Measurements from ENCODE around the gene CD53. TPM values are rescaled to one million over a fixed set of nuclear protein-coding genes. Genes with fewer than 3 reads are reported as not detected.
"Not testable (repeated sequence)": the region's sequence is repeated elsewhere in the genome, so short reads cannot be mapped to it uniquely, and the experiment has no call there.

CD53 gene
- 1,000 to 10,000 TPM; 1,145 to 1,609 (median 1,337) TPM for polyA plus RNA-seq (ENCODE audit: low read depth in 6 of 6)

- Mint-ChIP-seq H3K4me3 (peak within 1 kb of the TSS; percentile 87 to 98 (median 97)), H3K9me3 (peaks cover 0 to 2% (median 0%) of the 10 kb centered on the region in 7 donors), H3K36me3 (peaks cover 33 to 35% of the 10 kb centered on the region in 2 donors), H3K4me1 (peaks cover 62 to 71% (median 65%) of the 10 kb centered on the region in 3 donors), H3K27me3 (no peaks in the 10 kb centered on the region), H3K27ac (peak within 1 kb of the TSS; percentile 96 to 99 (median 98))
- DNase-seq: peak; percentile 86
- peak; percentile 80 to 83 for ATAC-seq (ENCODE audit: low read depth in 2 of 2)
These were observed at the start of gene CD53 for GRCh38 chr1:110872745-110873720. TSS of gene CD53 (plus strand) at chr1:110873148. CDS start at chr1:110891409, 18,261 bp downstream.

- ATAC-seq (ENCODE audit: low read depth in 2 of 2) (no peak), DNase-seq (no peak)
- H3K9me3 Mint-ChIP-seq: peaks cover 0 to 5% (median 0%) of the 10 kb centered on the region in 7 donors
- H3K4me3 Mint-ChIP-seq: no peak overlapping the region
- H3K27ac Mint-ChIP-seq: no peak overlapping the region
- peaks cover 11 to 26% (median 22%) of the 10 kb centered on the region in 3 donors for H3K4me1 Mint-ChIP-seq
- H3K36me3 Mint-ChIP-seq: peaks cover 0 to 6% of the 10 kb centered on the region in 2 donors
- H3K27me3 Mint-ChIP-seq: no peaks in the 10 kb centered on the region
These were observed 48.8 kb upstream of the CD53 start for GRCh38 chr1:110824192-110824591.

GRCh38 chr1:110829955-110830553 is 42.9 kb upstream of the CD53 start:
- H3K36me3 Mint-ChIP-seq: peaks cover 0 to 4% of the 10 kb centered on the region in 2 donors
- H3K4me1 Mint-ChIP-seq: peaks cover 17 to 25% (median 24%) of the 10 kb centered on the region in 3 donors
- no peak overlapping the region for H3K4me3 Mint-ChIP-seq
- DNase-seq: peak; percentile 49
- no peaks in the 10 kb centered on the region for H3K27me3 Mint-ChIP-seq
- H3K27ac Mint-ChIP-seq: peak overlapping the region in 3 of 6 donors; percentile 16 to 67 (median 64)
- peaks cover 0 to 4% (median 0%) of the 10 kb centered on the region in 7 donors for H3K9me3 Mint-ChIP-seq
- ATAC-seq (ENCODE audit: low read depth in 2 of 2): peak; percentile 70 to 93

- not testable (repeated sequence) for ATAC-seq (ENCODE audit: low read depth in 2 of 2); H3K27me3 Mint-ChIP-seq; DNase-seq; H3K36me3 Mint-ChIP-seq; H3K9me3 Mint-ChIP-seq; H3K27ac Mint-ChIP-seq; H3K4me3 Mint-ChIP-seq
- H3K4me1 Mint-ChIP-seq: peaks cover 7 to 10% (median 8%) of the 10 kb centered on the region in 3 donors
These were observed 39.2 kb upstream of the CD53 start for GRCh38 chr1:110833779-110834178.

- Mint-ChIP-seq H3K27ac (peak overlapping the region in 1 of 6 donors; percentile 51), H3K4me3 (no peak overlapping the region), H3K4me1 (peaks cover 7 to 16% (median 11%) of the 10 kb centered on the region in 3 donors), H3K27me3 (peaks cover 0 to 4% (median 0%) of the 10 kb centered on the region in 3 donors), H3K36me3 (no peaks in the 10 kb centered on the region), H3K9me3 (peaks cover 0 to 5% (median 2%) of the 10 kb centered on the region in 7 donors)
- ATAC-seq (ENCODE audit: low read depth in 2 of 2) (no peak), DNase-seq (no peak)
These were observed 26.1 kb upstream of the CD53 start for GRCh38 chr1:110846861-110847260.

- no peak for DNase-seq
- Mint-ChIP-seq H3K9me3 (peaks cover 0 to 1% (median 0%) of the 10 kb centered on the region in 7 donors), H3K4me1 (peaks cover 12 to 24% (median 23%) of the 10 kb centered on the region in 3 donors), H3K27me3 (peaks cover 0 to 4% (median 0%) of the 10 kb centered on the region in 3 donors), H3K4me3 (no peak overlapping the region), H3K27ac (no peak overlapping the region), H3K36me3 (no peaks in the 10 kb centered on the region)
- no peak for ATAC-seq (ENCODE audit: low read depth in 2 of 2)
These were observed 22.8 kb upstream of the CD53 start for GRCh38 chr1:110850145-110850544.

GRCh38 chr1:110850627-110851026 is 22.3 kb upstream of the CD53 start:
- ATAC-seq (ENCODE audit: low read depth in 2 of 2) (no peak), DNase-seq (no peak)
- Mint-ChIP-seq H3K36me3 (no peaks in the 10 kb centered on the region), H3K27me3 (peaks cover 0 to 4% (median 0%) of the 10 kb centered on the region in 3 donors), H3K4me1 (peaks cover 12 to 24% (median 24%) of the 10 kb centered on the region in 3 donors), H3K9me3 (peaks cover 0 to 1% (median 0%) of the 10 kb centered on the region in 7 donors), H3K4me3 (no peak overlapping the region), H3K27ac (peak overlapping the region in 2 of 6 donors; percentile 27 to 55)

- Mint-ChIP-seq H3K4me3 (no peak overlapping the region), H3K36me3 (no peaks in the 10 kb centered on the region), H3K27ac (peak overlapping the region in 1 of 6 donors; percentile 88), H3K4me1 (peaks cover 15 to 33% (median 33%) of the 10 kb centered on the region in 3 donors), H3K27me3 (peaks cover 0 to 4% (median 0%) of the 10 kb centered on the region in 3 donors), H3K9me3 (peaks cover 0 to 1% (median 0%) of the 10 kb centered on the region in 7 donors)
- no peak for DNase-seq
- no peak for ATAC-seq (ENCODE audit: low read depth in 2 of 2)
These were observed 19.8 kb upstream of the CD53 start for GRCh38 chr1:110853135-110853534.

GRCh38 chr1:110856410-110856809 is 16.5 kb upstream of the CD53 start:
- Mint-ChIP-seq H3K4me1 (peaks cover 30 to 51% (median 47%) of the 10 kb centered on the region in 3 donors), H3K27me3 (no peaks in the 10 kb centered on the region), H3K27ac (no peak overlapping the region), H3K36me3 (no peaks in the 10 kb centered on the region), H3K9me3 (peaks cover 0 to 1% (median 0%) of the 10 kb centered on the region in 7 donors), H3K4me3 (no peak overlapping the region)
- ATAC-seq (ENCODE audit: low read depth in 2 of 2) (no peak), DNase-seq (no peak)

- ATAC-seq (ENCODE audit: low read depth in 2 of 2): no peak
- Mint-ChIP-seq H3K27me3 (no peaks in the 10 kb centered on the region), H3K4me1 (peaks cover 32 to 47% (median 36%) of the 10 kb centered on the region in 3 donors), H3K9me3 (peaks cover 0 to 5% (median 3%) of the 10 kb centered on the region in 7 donors), H3K27ac (peak overlapping the region in 2 of 6 donors; percentile 4 to 77), H3K4me3 (peak overlapping the region in 3 of 8 donors; percentile 55 to 74 (median 57)), H3K36me3 (peaks cover 0 to 8% of the 10 kb centered on the region in 2 donors)
- no peak for DNase-seq
These were observed 14.7 kb upstream of the CD53 start for GRCh38 chr1:110857964-110858948.

GRCh38 chr1:110859062-110859461 is 13.9 kb upstream of the CD53 start:
- Mint-ChIP-seq H3K27me3 (no peaks in the 10 kb centered on the region), H3K36me3 (peaks cover 0 to 8% of the 10 kb centered on the region in 2 donors), H3K9me3 (peaks cover 0 to 5% (median 3%) of the 10 kb centered on the region in 7 donors), H3K4me1 (peaks cover 32 to 45% (median 32%) of the 10 kb centered on the region in 3 donors), H3K27ac (peak overlapping the region in 3 of 6 donors; percentile 4 to 89 (median 14)), H3K4me3 (peak overlapping the region in 4 of 8 donors; percentile 0 to 74 (median 34))
- ATAC-seq (ENCODE audit: low read depth in 2 of 2) (no peak), DNase-seq (no peak)

GRCh38 chr1:110860174-110860573 is 12.8 kb upstream of the CD53 start:
- Mint-ChIP-seq H3K4me3 (peak overlapping the region in 3 of 8 donors; percentile 1 to 28 (median 16)), H3K27me3 (no peaks in the 10 kb centered on the region), H3K9me3 (peaks cover 3 to 12% (median 9%) of the 10 kb centered on the region in 7 donors), H3K36me3 (peaks cover 8 to 10% of the 10 kb centered on the region in 2 donors), H3K27ac (peak overlapping the region in 2 of 6 donors; percentile 34 to 84), H3K4me1 (peaks cover 31 to 49% (median 33%) of the 10 kb centered on the region in 3 donors)
- DNase-seq (no peak), ATAC-seq (ENCODE audit: low read depth in 2 of 2) (no peak)
